H1 (cell line): ENCODE data around the gene HOXC13. TPM values are rescaled to one million over a fixed set of nuclear protein-coding genes. Genes with fewer than 3 reads are reported as not detected.

Source experiments
- RFX5 ChIP-seq: IDR thresholded peaks from 2 replicates; pipeline ENCODE4 v1.6.1; 2011; ENCODE audit warnings: low read depth, low read length, improper control_type of control experiment, borderline replicate concordance
- SIRT6 ChIP-seq: IDR thresholded peaks from one replicate; pipeline ENCODE4 v1.7.1; 2012; ENCODE audit warnings: low read length, inconsistent platforms
- SIX5 ChIP-seq: IDR thresholded peaks from 2 replicates; pipeline ENCODE4 v1.6.1; 2011; ENCODE audit warnings: mild to moderate bottlenecking, low read depth, low read length
- polyA plus RNA-seq, 7 experiments: library from polyadenylated mRNA; depleted of rRNA in 3 of 7; stranded (reverse) in 5 of 7; unstranded in 2 of 7; fragments of >200 nt in 5 of 7; fragments of 200-250 nt in 2 of 7; gene quantifications; 1 replicate in 5 of 7; 2 replicates in 1 of 7; 4 replicates in 1 of 7; pipeline versions ENCODE4 v1.2.1 to v1.2.3, GENCODE V29; 2011 to 2013; ENCODE audit warnings: missing spikeins in 2 of 7, mixed read lengths in 2 of 7
- total RNA-seq: library from RNA; stranded (reverse); fragmentation: NEBNext Ultra II Directional; extraction: Animal tissue kit (Norgen Biotek cat#: 25700); gene quantifications from 2 replicates; pipeline ENCODE4 v1.2.1, GENCODE V29; 2021

HOXC13 gene
- total and polyA plus RNA-seq, 2 of the 8 experiments (the other 6 are each of a cell fraction or from before 2014, with no cell fraction given), result 0.02 TPM; not detected in 1

DNA sequence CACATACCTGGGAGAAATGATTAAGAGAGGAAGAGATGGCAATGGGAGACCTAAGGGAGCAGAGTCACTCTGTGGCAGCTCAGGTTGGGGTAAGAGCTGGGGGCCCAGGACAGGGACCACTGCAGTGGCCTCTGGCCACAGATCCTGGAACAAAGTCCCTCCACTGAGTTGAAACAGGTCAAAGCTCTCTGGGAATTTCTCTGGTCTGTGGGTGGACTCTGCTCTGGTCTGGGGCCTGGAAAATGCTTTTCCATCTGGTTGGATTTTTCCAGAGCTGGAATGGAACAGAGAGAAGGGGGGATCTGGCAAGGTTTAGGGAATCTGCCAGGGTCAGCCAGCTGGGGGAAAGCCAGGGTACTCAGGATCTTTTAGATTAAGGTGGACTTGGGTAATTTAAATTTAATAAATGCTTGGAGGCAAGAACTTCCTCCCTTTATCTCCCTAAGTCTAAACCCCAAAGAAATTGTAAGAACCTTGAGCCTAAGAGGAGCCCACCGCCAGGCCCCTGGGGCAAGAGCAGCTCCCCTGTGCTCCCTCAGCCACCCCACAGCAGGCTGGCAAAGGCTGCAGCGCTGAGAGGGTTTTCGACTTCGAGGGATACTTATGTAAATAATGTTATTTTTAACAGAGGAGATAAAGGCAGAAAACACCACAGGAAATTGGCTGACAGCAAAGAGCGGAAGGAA is 50.1 kb downstream of the HOXC13 start (continued):
- no peak for TF ChIP-seq SIRT6
- no peak for TF ChIP-seq SIX5
- no peak for TF ChIP-seq RFX5
